GM18526 (cell line): Measurements from ENCODE around the gene NRAP.

Source experiments
- POLR2A ChIP-seq: IDR thresholded peaks from 3 replicates; pipeline ENCODE4 v1.6.1; 2011; ENCODE audit not compliant: insufficient read length; ENCODE audit errors: extremely low read depth

The NRAP gene

GRCh38 chr10:113657544-113657943 is 6.3 kb downstream of the NRAP start:
- no peak for TF ChIP-seq POLR2A

GRCh38 chr10:113656896-113657295 is 6.9 kb downstream of the NRAP start:
- TF ChIP-seq POLR2A, result no peak

GRCh38 chr10:113651898-113652297 is 11.9 kb downstream of the NRAP start:
- no peak for TF ChIP-seq POLR2A

GRCh38 chr10:113651021-113651420 is 12.8 kb downstream of the NRAP start:
- TF ChIP-seq POLR2A, result no peak

GRCh38 chr10:113650172-113650571 is 13.7 kb downstream of the NRAP start:
- TF ChIP-seq POLR2A, result no peak

GRCh38 chr10:113648478-113648877 is 15.4 kb downstream of the NRAP start:
- no peak for TF ChIP-seq POLR2A

- TF ChIP-seq POLR2A, result no peak
These were observed 16.0 kb downstream of the NRAP start for GRCh38 chr10:113647812-113648211.

GRCh38 chr10:113646336-113647201 is 17.3 kb downstream of the NRAP start:
- TF ChIP-seq POLR2A, result no peak

- TF ChIP-seq POLR2A, result no peak
These were observed 19.4 kb downstream of the NRAP start for GRCh38 chr10:113644185-113645120.

GRCh38 chr10:113643183-113643582 is 20.7 kb downstream of the NRAP start:
- no peak for TF ChIP-seq POLR2A

- no peak for TF ChIP-seq POLR2A
These were observed 22.1 kb downstream of the NRAP start for GRCh38 chr10:113641702-113642101.

- TF ChIP-seq POLR2A, result no peak
These were observed 23.9 kb downstream of the NRAP start for GRCh38 chr10:113639966-113640365.

GRCh38 chr10:113631684-113632367 is 32.0 kb downstream of the NRAP start:
- no peak for TF ChIP-seq POLR2A

- TF ChIP-seq POLR2A, result no peak
These were observed 32.8 kb downstream of the NRAP start for GRCh38 chr10:113630929-113631533.

GRCh38 chr10:113628607-113629153 is 35.2 kb downstream of the NRAP start:
- no peak for TF ChIP-seq POLR2A
